Liver (tissue), 9 donors: ENCODE data around the gene RTN4RL1. TPM values are rescaled to one million over a fixed set of nuclear protein-coding genes. Genes with fewer than 3 reads are reported as not detected.

Experiments
- DNase-seq: peaks from one replicate; pipeline ENCODE4 v3.0.0-alpha.2; 2017; ENCODE audit warnings: low spot score
- H3K27ac ChIP-seq, 2 donors: one replicate each; pipeline ENCODE4 v1.7.0; 2013; ENCODE audit warnings: inconsistent platforms in 2 of 2, low read length in 2 of 2, control low read depth in 1 of 2, low read depth in 1 of 2, mild to moderate bottlenecking in 1 of 2
- H3K27me3 ChIP-seq, 4 donors: one replicate each; pipeline versions ENCODE4 v1.6.1 to v1.7.0; 2013; ENCODE audit warnings: low read length in 3 of 4, inconsistent platforms in 1 of 4, mild to moderate bottlenecking in 1 of 4, moderate library complexity in 1 of 4; ENCODE audit not compliant: control insufficient read depth in 4 of 4, insufficient read depth in 4 of 4
- H3K36me3 ChIP-seq, 4 donors: one replicate each; pipeline versions ENCODE4 v1.6.1 to v1.7.0; 2013; ENCODE audit warnings: low read length in 3 of 4, mild to moderate bottlenecking in 3 of 4, low read depth in 1 of 4, moderate library complexity in 1 of 4; ENCODE audit not compliant: control insufficient read depth in 4 of 4, insufficient read depth in 3 of 4
- H3K4me1 ChIP-seq, 4 donors: one replicate each; pipeline versions ENCODE4 v1.6.1 to v1.7.0; 2013; ENCODE audit warnings: low read length in 3 of 4, mild to moderate bottlenecking in 3 of 4, moderate library complexity in 1 of 4; ENCODE audit not compliant: control insufficient read depth in 4 of 4, insufficient read depth in 4 of 4
- H3K4me3 ChIP-seq, 3 donors: one replicate each; pipeline versions ENCODE4 v1.6.1 to v1.7.0; 2013; ENCODE audit warnings: low read length in 3 of 3, control low read depth in 1 of 3, low read depth in 1 of 3, mild to moderate bottlenecking in 1 of 3
- H3K9ac ChIP-seq, 2 donors: one replicate each; pipeline ENCODE4 v1.7.0; 2013; ENCODE audit warnings: low read length in 2 of 2, mild to moderate bottlenecking in 2 of 2, moderate library complexity in 2 of 2, control low read depth in 1 of 2, low read depth in 1 of 2
- H3K9me3 ChIP-seq, 4 donors: one replicate each; pipeline versions ENCODE4 v1.6.1 to v1.7.0; 2013; ENCODE audit warnings: low read length in 3 of 4; ENCODE audit not compliant: control insufficient read depth in 4 of 4
- EGR1 ChIP-seq, 2 donors: IDR thresholded peaks; 2 replicates each; pipeline ENCODE4 v1.6.1; 2016 to 2018; ENCODE audit warnings: antibody characterized with exemption in 2 of 2, low read depth in 2 of 2
- FOXA2 ChIP-seq: IDR thresholded peaks from 2 replicates; pipeline ENCODE4 v1.6.1; 2016; ENCODE audit warnings: antibody characterized with exemption
- GABPA ChIP-seq, 2 donors: IDR thresholded peaks in 1 of 2; conservative IDR thresholded peaks in 1 of 2; 2 replicates each; pipeline ENCODE4 v1.6.1; 2016; ENCODE audit warnings: antibody characterized with exemption in 2 of 2, mild to moderate bottlenecking in 1 of 2, moderate library complexity in 1 of 2
- HNF4G ChIP-seq: IDR thresholded peaks from 2 replicates; pipeline ENCODE4 v1.6.1; 2016; ENCODE audit warnings: antibody characterized with exemption
- MAX ChIP-seq: IDR thresholded peaks from 2 replicates; pipeline ENCODE4 v1.6.1; 2016; ENCODE audit warnings: antibody characterized with exemption
- NR2F2 ChIP-seq: IDR thresholded peaks from 2 replicates; pipeline ENCODE4 v1.6.1; 2016; ENCODE audit warnings: antibody characterized with exemption
- RAD21 ChIP-seq, 2 donors: IDR thresholded peaks; 2 replicates each; pipeline ENCODE4 v1.6.1; 2016; ENCODE audit warnings: antibody characterized with exemption in 2 of 2, mild to moderate bottlenecking in 2 of 2
- RXRA ChIP-seq, 2 donors: IDR thresholded peaks; 2 replicates each; pipeline ENCODE4 v1.6.1; 2017 to 2018; ENCODE audit warnings: antibody characterized with exemption in 2 of 2, mild to moderate bottlenecking in 1 of 2
- SP1 ChIP-seq: IDR thresholded peaks from 2 replicates; pipeline ENCODE4 v1.6.1; 2018; ENCODE audit warnings: antibody characterized with exemption, mild to moderate bottlenecking
- TAF1 ChIP-seq: conservative IDR thresholded peaks from 2 replicates; pipeline ENCODE4 v1.6.1; 2016; ENCODE audit warnings: antibody characterized with exemption, mild to moderate bottlenecking
- YY1 ChIP-seq: IDR thresholded peaks from 2 replicates; pipeline ENCODE4 v1.6.1; 2016; ENCODE audit warnings: antibody characterized with exemption, mild to moderate bottlenecking
- WGBS: extraction: QIAGEN DNeasy Blood & Tissue Kit; methylation state at CpG from one replicate; pipeline ENCODE4 v1.1.7; 2013; 5-methylcytosine and 5-hydroxymethylcytosine counted together
- polyA plus RNA-seq, 2 donors: library from polyadenylated mRNA; stranded (reverse) in 1 of 2; unstranded in 1 of 2; fragments of 200-250 nt in 1 of 2; fragments of >200 nt in 1 of 2; fragmentation: Nextera tagmentation in 1 of 2; extraction: Ambion mirVana in 1 of 2; gene quantifications; one replicate each; pipeline versions ENCODE4 v1.2.1 to v1.2.3, GENCODE V29; 2013 to 2015
- total RNA-seq, 2 donors: library from RNA; depleted of rRNA; stranded (reverse); fragments of >200 nt; gene quantifications; one replicate each; pipeline ENCODE4 v1.2.3, GENCODE V29; 2014
- TF ChIP-seq, protein P1 (sequence below): fragments of 150-350 bp; IDR thresholded peaks from 2 replicates; pipeline ENCODE4 v1.5.1; 2017; ENCODE audit warnings: improper control_type of control experiment, low read depth, low read length; ENCODE audit not compliant: missing input control
- TF ChIP-seq, protein P2 (sequence below): IDR thresholded peaks from 2 replicates; pipeline ENCODE4 v1.6.1; 2016; ENCODE audit warnings: antibody characterized with exemption, mild to moderate bottlenecking
- donor health status: healthy.
- donor health status: healthy.
- donor health status: healthy.
- donor health status: healthy.
- donor health status: healthy.

The RTN4RL1 gene
- total and polyA plus RNA-seq, 4 donors: 0.04 to 5.4 (median 1.2) TPM

- 77% methylated on average over 21 of the region's 21 CpGs for WGBS
- H3K27me3 ChIP-seq: no peaks in the 10 kb centered on the region
- peak overlapping the region; percentile 37 to 44 for H3K27ac ChIP-seq
Measured at GRCh38 chr17:2059547-2060384, 34.6 kb upstream of the RTN4RL1 start.

DNA sequence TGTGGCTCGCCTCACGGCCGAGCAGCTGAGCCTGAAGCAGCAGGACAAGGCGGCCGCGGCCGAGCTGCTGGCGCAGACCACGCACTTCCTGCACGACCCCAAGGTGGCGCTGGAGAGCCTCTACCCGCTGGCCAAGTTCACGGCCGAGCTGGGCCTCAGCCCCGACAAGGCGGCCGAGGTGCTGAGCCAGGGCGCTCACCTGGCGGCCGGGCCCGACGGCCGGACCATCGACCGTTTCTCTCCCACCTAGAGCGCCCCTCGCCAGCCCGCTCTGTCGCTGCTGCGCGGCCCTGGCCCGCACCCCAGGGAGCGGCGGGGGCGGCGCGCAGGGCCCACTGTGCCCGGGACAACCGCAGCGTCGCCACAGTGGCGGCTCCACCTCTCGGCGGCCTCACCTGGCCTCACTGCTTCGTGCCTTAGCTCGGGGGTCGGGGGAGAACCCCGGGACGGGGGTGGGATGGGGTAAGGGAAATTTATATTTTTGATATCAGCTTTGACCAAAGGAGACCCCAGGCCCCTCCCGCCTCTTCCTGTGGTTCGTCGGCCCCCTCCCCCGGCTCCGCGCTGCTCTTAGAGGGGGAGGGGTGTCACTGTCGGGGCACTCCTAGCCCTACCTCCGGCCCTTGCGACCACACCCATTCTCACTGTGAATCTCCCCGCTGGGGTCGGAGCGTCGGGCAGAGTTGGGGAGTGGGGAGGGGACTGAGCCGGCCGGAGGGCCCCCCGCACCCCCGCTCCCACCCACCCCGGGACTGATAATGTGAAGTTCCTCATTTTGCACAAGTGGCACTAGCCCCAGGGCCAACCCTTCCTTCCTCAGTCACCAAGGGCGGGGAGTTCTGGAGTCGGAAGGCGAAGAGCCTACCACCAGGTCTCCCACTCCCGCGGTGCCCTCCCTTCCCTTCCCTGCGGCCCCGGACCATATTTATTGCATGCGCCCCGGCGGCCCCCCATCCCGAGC is 33.7 kb upstream of the RTN4RL1 start:
- no peaks in the 10 kb centered on the region for H3K9me3 ChIP-seq
- H3K36me3 ChIP-seq: peaks cover 0 to 3% (median 2%) of the 10 kb centered on the region in 4 donors
- peak; percentile 86 for DNase-seq
- H3K27me3 ChIP-seq: no peaks in the 10 kb centered on the region
- 18% methylated on average over 78 of the region's 78 CpGs for WGBS
- H3K4me3 ChIP-seq: peak overlapping the region in 1 of 3 donors; percentile 24
- H3K9ac ChIP-seq: no peak overlapping the region
- H3K4me1 ChIP-seq: peaks cover 10 to 38% (median 24%) of the 10 kb centered on the region in 4 donors
- TF ChIP-seq HNF4G (no peak), RAD21 (IDR thresholded peaks at IDR 0.05) (peak; percentile 63 to 78)
- TF ChIP-seq, protein P1, sequence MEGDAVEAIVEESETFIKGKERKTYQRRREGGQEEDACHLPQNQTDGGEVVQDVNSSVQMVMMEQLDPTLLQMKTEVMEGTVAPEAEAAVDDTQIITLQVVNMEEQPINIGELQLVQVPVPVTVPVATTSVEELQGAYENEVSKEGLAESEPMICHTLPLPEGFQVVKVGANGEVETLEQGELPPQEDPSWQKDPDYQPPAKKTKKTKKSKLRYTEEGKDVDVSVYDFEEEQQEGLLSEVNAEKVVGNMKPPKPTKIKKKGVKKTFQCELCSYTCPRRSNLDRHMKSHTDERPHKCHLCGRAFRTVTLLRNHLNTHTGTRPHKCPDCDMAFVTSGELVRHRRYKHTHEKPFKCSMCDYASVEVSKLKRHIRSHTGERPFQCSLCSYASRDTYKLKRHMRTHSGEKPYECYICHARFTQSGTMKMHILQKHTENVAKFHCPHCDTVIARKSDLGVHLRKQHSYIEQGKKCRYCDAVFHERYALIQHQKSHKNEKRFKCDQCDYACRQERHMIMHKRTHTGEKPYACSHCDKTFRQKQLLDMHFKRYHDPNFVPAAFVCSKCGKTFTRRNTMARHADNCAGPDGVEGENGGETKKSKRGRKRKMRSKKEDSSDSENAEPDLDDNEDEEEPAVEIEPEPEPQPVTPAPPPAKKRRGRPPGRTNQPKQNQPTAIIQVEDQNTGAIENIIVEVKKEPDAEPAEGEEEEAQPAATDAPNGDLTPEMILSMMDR: peak; percentile 78
- peak overlapping the region in 1 of 2 donors; percentile 54 for H3K27ac ChIP-seq

More at GRCh38 chr17:2059547-2060384, 34.6 kb upstream of the RTN4RL1 start:
- TF ChIP-seq YY1 (no peak), GABPA (IDR thresholded peaks at IDR 0.05 in 1 of 2, conservative IDR thresholded peaks at IDR 0.05 in 1 of 2) (no peak), SP1 (no peak), NR2F2 (no peak), HNF4G (no peak), EGR1 (IDR thresholded peaks at IDR 0.05; ENCODE audit: low read depth in 2 of 2) (no peak), MAX (no peak), TAF1 (no peak), RXRA (IDR thresholded peaks at IDR 0.05) (no peak), FOXA2 (no peak)
- TF ChIP-seq, protein P2, sequence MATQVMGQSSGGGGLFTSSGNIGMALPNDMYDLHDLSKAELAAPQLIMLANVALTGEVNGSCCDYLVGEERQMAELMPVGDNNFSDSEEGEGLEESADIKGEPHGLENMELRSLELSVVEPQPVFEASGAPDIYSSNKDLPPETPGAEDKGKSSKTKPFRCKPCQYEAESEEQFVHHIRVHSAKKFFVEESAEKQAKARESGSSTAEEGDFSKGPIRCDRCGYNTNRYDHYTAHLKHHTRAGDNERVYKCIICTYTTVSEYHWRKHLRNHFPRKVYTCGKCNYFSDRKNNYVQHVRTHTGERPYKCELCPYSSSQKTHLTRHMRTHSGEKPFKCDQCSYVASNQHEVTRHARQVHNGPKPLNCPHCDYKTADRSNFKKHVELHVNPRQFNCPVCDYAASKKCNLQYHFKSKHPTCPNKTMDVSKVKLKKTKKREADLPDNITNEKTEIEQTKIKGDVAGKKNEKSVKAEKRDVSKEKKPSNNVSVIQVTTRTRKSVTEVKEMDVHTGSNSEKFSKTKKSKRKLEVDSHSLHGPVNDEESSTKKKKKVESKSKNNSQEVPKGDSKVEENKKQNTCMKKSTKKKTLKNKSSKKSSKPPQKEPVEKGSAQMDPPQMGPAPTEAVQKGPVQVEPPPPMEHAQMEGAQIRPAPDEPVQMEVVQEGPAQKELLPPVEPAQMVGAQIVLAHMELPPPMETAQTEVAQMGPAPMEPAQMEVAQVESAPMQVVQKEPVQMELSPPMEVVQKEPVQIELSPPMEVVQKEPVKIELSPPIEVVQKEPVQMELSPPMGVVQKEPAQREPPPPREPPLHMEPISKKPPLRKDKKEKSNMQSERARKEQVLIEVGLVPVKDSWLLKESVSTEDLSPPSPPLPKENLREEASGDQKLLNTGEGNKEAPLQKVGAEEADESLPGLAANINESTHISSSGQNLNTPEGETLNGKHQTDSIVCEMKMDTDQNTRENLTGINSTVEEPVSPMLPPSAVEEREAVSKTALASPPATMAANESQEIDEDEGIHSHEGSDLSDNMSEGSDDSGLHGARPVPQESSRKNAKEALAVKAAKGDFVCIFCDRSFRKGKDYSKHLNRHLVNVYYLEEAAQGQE: no peak
- TF ChIP-seq, protein P1: no peak
- Histone ChIP-seq H3K4me3 (no peak overlapping the region), H3K9ac (no peak overlapping the region), H3K36me3 (peaks cover 0 to 7% (median 3%) of the 10 kb centered on the region in 4 donors), H3K9me3 (no peaks in the 10 kb centered on the region), H3K4me1 (peaks cover 10 to 43% (median 28%) of the 10 kb centered on the region in 4 donors)
- DNase-seq: no peak
